ENCODE measurements around the gene FNDC10. TPM values are rescaled to one million over a fixed set of nuclear protein-coding genes. Genes with fewer than 3 reads are reported as not detected.

Gene FNDC10
- total RNA-seq, 1 experiment from 2014 or later = 30.4 TPM

DNA sequence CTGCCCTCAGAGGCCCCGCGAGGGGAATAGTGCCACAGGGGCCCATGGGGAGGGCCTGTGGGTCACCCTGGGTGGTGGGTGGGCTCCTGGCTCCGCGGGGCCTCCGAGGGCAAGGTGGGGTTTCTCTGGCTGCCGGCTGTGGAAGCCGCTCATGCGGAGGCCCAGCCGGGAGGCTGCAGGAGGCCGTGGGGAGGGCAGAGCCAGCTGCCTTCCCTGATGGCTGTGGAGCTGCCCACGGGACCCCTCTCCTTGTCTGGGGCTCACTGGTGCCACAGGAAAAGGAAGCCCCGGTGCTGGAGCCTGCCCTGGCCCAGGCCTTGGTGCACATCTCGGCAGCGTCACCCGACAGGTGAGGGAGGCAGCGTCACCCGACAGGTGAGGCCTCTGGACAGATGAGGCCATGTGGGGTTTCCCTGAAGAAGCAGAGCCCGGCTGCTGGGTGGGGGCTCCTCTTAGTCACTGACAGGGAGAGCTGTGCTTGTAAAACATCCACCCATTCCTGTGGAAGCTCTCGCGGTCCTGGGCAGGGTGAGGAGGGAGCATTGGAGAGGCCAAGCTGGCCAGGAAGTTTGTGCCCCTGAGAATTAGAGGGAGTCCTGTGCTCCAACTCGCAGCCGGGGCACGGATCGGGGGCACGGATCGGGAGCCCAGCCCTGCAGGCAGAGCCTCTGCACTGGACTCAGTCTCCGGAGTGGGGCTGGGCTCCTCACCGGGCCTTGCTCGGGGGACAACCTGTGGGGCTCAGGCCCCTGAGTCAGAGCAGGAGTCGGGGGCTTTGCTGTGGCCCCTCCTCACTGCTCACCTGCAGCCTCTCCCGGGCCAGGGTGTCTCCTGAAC is 21.5 kb upstream of the FNDC10 start (continued):
- TF ChIP-seq, protein P1, sequence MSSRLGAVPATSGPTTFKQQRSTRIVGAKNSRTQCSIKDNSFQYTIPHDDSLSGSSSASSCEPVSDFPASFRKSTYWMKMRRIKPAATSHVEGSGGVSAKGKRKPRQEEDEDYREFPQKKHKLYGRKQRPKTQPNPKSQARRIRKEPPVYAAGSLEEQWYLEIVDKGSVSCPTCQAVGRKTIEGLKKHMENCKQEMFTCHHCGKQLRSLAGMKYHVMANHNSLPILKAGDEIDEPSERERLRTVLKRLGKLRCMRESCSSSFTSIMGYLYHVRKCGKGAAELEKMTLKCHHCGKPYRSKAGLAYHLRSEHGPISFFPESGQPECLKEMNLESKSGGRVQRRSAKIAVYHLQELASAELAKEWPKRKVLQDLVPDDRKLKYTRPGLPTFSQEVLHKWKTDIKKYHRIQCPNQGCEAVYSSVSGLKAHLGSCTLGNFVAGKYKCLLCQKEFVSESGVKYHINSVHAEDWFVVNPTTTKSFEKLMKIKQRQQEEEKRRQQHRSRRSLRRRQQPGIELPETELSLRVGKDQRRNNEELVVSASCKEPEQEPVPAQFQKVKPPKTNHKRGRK (CRISPR knock-in tag; IDR thresholded peaks at IDR 0.05; ENCODE audit: borderline replicate concordance) = no peak
- no peak for TF ChIP-seq TCF7 (CRISPR knock-in tag; IDR thresholded peaks at IDR 0.05; ENCODE audit: low read depth)
- no peak for TF ChIP-seq PRRX2 (CRISPR knock-in tag; IDR thresholded peaks at IDR 0.05)
- TF ChIP-seq, protein P2, sequence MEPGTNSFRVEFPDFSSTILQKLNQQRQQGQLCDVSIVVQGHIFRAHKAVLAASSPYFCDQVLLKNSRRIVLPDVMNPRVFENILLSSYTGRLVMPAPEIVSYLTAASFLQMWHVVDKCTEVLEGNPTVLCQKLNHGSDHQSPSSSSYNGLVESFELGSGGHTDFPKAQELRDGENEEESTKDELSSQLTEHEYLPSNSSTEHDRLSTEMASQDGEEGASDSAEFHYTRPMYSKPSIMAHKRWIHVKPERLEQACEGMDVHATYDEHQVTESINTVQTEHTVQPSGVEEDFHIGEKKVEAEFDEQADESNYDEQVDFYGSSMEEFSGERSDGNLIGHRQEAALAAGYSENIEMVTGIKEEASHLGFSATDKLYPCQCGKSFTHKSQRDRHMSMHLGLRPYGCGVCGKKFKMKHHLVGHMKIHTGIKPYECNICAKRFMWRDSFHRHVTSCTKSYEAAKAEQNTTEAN (CRISPR knock-in tag; IDR thresholded peaks at IDR 0.05) = no peak

DNA sequence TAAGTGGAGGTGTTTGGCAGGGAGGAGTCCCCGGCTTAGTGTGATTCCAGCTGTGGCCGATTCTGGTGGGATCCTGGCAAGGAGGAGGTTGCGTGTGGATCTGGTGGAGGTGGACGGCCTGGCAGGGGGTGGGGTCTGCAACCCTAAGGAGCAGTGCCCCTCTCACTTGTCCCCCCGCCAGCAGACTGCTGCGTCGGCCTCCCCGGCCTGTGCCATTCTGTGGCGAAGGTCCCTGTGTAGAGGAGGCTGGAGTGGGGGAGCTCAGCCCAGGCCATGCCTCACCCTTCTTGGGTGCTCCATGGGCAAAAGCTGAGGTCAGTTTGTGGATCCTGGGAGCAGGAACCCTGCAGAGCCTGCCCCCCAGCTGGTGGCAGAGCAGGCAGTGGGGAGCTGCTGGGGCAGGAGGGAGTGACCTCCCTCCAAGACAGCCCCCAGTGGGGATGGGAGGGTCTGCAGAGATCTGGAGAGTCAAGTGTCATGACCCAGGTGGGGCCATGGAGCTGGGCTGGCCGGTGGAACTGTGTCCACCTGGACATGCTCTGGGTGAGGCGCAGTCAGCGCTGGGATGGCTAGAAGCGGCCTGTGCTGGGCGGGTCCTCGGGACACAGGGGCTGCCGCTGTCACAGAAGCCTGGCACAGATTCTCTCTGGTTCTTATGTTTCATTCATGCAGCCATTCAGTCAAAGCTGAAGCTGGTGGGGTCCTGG is 20.7 kb upstream of the FNDC10 start:
- Mint-ChIP-seq H3K27ac (peak overlapping the region; percentile 23; the same call in 1 of the 2 replicates), H3K27me3 (ENCODE audit: low read depth) (no peaks in the 10 kb centered on the region), H3K4me3 (no peak overlapping the region), H3K9me3 (no peaks in the 10 kb centered on the region), H3K4me1 (peaks cover 2% of the 10 kb centered on the region; the same call in 1 of the 2 replicates), H3K36me3 (no peaks in the 10 kb centered on the region)
- ATAC-seq (no peak), DNase-seq (ENCODE audit: low spot score) (no peak)
- CTCF ChIA-PET = interaction anchor here (0.7 to 4.4 kb wide), 6 partner anchors 9 to 69 kb away, joined by 3 to 30 read pairs (median 4); partner anchors contain the start of gene MMP23B
- POLR2A ChIA-PET = no interaction called here
- TF ChIP-seq SMAD4 (CRISPR knock-in tag; IDR thresholded peaks at IDR 0.05) (no peak), ZNF121 (CRISPR knock-in tag; IDR thresholded peaks at IDR 0.05) (0 out of 2 replicates have a peak, but pooled peaks have one; percentile 0), ERG (CRISPR knock-in tag; IDR thresholded peaks at IDR 0.05) (no peak)

GRCh38 chr1:1619917-1620361 is 20.0 kb upstream of the FNDC10 start:
- ChIA-PET CTCF (interaction anchor here (0.5 to 4.4 kb wide), 9 partner anchors 9 to 81 kb away, joined by 3 to 30 read pairs (median 4); partner anchors contain the start of gene MMP23B), POLR2A (no interaction called here)
- Mint-ChIP-seq H3K9me3 (no peaks in the 10 kb centered on the region), H3K27me3 (ENCODE audit: low read depth) (no peaks in the 10 kb centered on the region), H3K36me3 (no peaks in the 10 kb centered on the region), H3K4me1 (peaks cover 3% of the 10 kb centered on the region), H3K4me3 (no peak overlapping the region), H3K27ac (peak overlapping the region; percentile 23; the same call in 1 of the 2 replicates)
- TF ChIP-seq, protein P3, sequence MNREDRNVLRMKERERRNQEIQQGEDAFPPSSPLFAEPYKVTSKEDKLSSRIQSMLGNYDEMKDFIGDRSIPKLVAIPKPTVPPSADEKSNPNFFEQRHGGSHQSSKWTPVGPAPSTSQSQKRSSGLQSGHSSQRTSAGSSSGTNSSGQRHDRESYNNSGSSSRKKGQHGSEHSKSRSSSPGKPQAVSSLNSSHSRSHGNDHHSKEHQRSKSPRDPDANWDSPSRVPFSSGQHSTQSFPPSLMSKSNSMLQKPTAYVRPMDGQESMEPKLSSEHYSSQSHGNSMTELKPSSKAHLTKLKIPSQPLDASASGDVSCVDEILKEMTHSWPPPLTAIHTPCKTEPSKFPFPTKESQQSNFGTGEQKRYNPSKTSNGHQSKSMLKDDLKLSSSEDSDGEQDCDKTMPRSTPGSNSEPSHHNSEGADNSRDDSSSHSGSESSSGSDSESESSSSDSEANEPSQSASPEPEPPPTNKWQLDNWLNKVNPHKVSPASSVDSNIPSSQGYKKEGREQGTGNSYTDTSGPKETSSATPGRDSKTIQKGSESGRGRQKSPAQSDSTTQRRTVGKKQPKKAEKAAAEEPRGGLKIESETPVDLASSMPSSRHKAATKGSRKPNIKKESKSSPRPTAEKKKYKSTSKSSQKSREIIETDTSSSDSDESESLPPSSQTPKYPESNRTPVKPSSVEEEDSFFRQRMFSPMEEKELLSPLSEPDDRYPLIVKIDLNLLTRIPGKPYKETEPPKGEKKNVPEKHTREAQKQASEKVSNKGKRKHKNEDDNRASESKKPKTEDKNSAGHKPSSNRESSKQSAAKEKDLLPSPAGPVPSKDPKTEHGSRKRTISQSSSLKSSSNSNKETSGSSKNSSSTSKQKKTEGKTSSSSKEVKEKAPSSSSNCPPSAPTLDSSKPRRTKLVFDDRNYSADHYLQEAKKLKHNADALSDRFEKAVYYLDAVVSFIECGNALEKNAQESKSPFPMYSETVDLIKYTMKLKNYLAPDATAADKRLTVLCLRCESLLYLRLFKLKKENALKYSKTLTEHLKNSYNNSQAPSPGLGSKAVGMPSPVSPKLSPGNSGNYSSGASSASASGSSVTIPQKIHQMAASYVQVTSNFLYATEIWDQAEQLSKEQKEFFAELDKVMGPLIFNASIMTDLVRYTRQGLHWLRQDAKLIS (CRISPR knock-in tag; IDR thresholded peaks at IDR 0.05; ENCODE audit: borderline replicate concordance) = no peak
- TF ChIP-seq CREB1 (CRISPR knock-in tag; IDR thresholded peaks at IDR 0.05) (no peak), EMX1 (CRISPR knock-in tag; IDR thresholded peaks at IDR 0.05) (no peak), CTCF (IDR thresholded peaks at IDR 0.05) (peak; percentile 53), ZNF121 (CRISPR knock-in tag; IDR thresholded peaks at IDR 0.05) (0 out of 2 replicates have a peak, but pooled peaks have one; percentile 3)
- TF ChIP-seq, protein P4, sequence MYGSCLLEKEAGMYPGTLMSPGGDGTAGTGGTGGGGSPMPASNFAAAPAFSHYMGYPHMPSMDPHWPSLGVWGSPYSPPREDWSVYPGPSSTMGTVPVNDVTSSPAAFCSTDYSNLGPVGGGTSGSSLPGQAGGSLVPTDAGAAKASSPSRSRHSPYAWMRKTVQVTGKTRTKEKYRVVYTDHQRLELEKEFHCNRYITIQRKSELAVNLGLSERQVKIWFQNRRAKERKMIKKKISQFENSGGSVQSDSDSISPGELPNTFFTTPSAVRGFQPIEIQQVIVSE (CRISPR knock-in tag; IDR thresholded peaks at IDR 0.05; ENCODE audit: borderline replicate concordance) = no peak
- ATAC-seq (peak; percentile 25), DNase-seq (ENCODE audit: low spot score) (peak; percentile 67)

All from WTC11 (cell line).